Stimulated activated naive CD4-positive, alpha-beta T cell (primary cell): ENCODE data around the gene DHX36.

Experiments used
- DNase-seq, 6 experiments: peaks; one replicate each; lab custom pipeline; 2025; lab: John Stamatoyannopoulos, UW

DHX36 gene

GRCh38 chr3:154223519-154223918, 100.8 kb downstream of the DHX36 start:
- no peak for DNase-seq
